DOHH2 (cell line): ENCODE data around the gene YIF1A.

Experiments
- CTCF ChIP-seq: fragments of 200-600 bp; sonication (generic); IDR thresholded peaks from one replicate; pipeline ENCODE4 v1.5.1; 2014; ENCODE audit warnings: antibody characterized with exemption, mild to moderate bottlenecking, low read depth, low read length; ENCODE audit not compliant: poor library complexity, severe bottlenecking
- EZH2phosphoT487 ChIP-seq: fragments of 200-600 bp; sonication (generic); IDR thresholded peaks from 2 replicates; pipeline ENCODE4 v1.6.1; 2017; ENCODE audit warnings: borderline replicate concordance, mild to moderate bottlenecking, antibody characterized with exemption, low read length, moderate library complexity, mixed read lengths

- no peak for TF ChIP-seq CTCF
- no peak for TF ChIP-seq EZH2phosphoT487
Measured at GRCh38 chr11:66238786-66239413, 50.0 kb downstream of the YIF1A start.
